SK-N-MC (cell line): ENCODE measurements around the gene SLC17A1.

Experiments
- EZH2 ChIP-seq: fragments of 200-600 bp; sonication (generic); IDR thresholded peaks from one replicate; pipeline ENCODE4 v1.6.1; 2017; ENCODE audit warnings: antibody characterized with exemption
- POLR2AphosphoS5 ChIP-seq: IDR thresholded peaks from 2 replicates; pipeline ENCODE4 v1.6.1; 2012; ENCODE audit warnings: mild to moderate bottlenecking, low read depth, low read length, borderline replicate concordance

- TF ChIP-seq POLR2AphosphoS5 (no peak), EZH2 (no peak)
Observed at GRCh38 chr6:25754535-25754934, 77.3 kb downstream of the SLC17A1 start, which contains the start of gene SLC17A4.
